ENCODE data around the gene ATP5F1D.

ATP5F1D gene

GRCh38 chr19:1259206-1259875 is 17.8 kb downstream of the ATP5F1D start:
- peak; percentile 71 to 74 for DNase-seq

GRCh38 chr19:1259876-1260748 is 18.6 kb downstream of the ATP5F1D start:
- DNase-seq = peak; percentile 45 to 62

- peak; percentile 97 for DNase-seq
Measured at GRCh38 chr19:1260749-1261537, 19.4 kb downstream of the ATP5F1D start.

GRCh38 chr19:1261538-1261797 is 19.9 kb downstream of the ATP5F1D start:
- DNase-seq = no peak

- no peak for DNase-seq
Measured at GRCh38 chr19:1261798-1262622, 20.5 kb downstream of the ATP5F1D start.

DNA sequence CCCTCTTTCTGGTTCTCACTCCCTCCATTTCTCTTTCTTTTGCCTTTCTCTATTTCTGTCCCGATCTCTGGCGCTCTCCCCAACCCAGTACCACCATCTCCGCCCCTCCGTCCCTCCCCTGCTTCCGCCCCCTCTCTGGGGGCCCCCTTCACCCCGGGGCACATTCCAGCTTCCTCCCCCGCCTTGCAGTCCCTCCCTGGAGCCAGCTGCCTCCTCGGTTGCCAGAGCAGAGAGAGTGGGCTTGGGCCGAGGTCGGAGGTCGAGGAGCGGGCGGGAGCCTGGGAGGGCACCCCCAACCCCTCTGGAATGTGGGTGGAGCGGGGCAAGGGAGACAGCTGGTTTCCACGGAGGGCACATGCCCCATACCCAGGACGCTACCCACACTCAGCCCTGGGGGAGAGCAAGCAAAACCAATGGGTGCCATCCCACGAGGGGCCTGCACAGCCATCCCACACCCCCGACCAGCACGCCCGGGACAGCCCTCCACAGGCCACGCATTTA is 21.1 kb downstream of the ATP5F1D start:
- no peak for DNase-seq

GRCh38 chr19:1263188-1263587 is 21.6 kb downstream of the ATP5F1D start:
- DNase-seq = no peak

GRCh38 chr19:1264801-1265614 is 23.5 kb downstream of the ATP5F1D start:
- no peak for DNase-seq

- peak in 1 of 2 donors; percentile 53 for DNase-seq
Measured at GRCh38 chr19:1265615-1266128, 24.1 kb downstream of the ATP5F1D start.

GRCh38 chr19:1266129-1266915 is 24.8 kb downstream of the ATP5F1D start:
- peak; percentile 82 to 91 for DNase-seq

DNA sequence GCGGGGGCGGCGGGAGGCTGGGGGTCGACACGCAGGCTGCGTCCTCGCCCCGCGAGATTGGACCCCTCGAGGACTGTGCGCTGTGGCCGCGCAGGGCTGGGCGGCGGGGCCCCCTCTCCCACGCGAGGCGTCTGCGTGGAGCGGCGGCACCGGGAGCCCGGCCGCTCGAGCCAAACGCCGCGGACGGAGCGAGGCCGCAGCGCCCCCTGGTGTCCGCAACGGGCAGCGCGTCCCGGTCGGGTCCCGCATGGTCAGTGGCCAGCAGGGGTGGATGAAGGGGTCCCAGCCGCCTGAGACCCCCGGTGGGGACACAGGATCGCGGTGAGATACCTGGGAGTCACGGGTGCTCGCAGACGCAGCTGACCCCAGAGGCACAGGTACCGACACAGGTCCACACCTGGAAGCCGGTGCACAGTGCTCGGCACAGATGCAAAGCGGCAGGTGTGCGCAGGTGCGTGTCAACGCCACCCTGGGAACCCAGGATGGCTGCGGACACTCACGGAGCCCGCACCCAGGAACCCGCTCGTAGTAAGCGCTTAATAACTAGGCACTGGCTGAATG is 25.4 kb downstream of the ATP5F1D start:
- DNase-seq = peak; percentile 77 to 79

- DNase-seq = no peak
Measured at GRCh38 chr19:1267477-1268225, 26.1 kb downstream of the ATP5F1D start.

DNA sequence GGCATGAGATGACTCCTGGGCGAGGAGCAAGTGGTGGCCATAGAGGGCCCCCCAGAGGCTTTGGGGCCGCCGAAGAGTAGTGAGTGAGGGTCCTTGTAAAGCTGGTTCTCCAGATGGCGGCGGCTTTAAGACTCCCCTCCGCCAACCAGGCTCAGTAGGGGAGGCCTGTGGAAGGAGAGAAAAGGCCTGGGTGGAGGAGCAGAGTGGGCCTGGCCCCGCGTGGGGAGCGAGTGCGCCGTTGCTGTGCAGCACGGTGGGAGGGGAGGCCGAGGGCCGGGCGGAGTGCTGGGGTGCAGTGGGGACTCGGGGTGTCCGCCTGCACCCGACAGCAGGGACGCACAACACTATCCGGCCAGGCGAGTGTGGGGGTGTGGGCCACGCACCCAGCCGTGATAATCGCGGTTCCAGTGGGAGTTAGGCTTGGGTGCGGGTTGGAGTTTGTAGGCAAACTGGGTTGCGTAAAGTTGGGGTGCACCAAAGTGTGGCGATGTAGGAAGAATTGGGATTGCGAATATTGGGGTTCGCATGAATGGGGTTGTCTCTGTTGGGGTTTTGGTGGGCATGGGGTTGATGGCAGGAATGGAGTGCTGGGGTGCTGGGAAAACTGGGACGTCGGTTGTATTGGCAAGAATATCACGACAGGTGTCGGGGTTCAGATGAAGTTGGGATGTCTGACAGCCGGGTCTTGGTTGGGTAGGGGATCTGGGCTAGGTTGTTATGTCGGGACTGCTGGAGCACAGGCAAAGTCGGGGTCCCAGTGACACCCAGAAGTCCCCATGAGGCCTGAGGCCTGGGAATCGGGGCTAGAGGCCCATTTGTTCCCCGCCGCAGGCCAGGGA is 26.9 kb downstream of the ATP5F1D start:
- no peak for DNase-seq

DNA sequence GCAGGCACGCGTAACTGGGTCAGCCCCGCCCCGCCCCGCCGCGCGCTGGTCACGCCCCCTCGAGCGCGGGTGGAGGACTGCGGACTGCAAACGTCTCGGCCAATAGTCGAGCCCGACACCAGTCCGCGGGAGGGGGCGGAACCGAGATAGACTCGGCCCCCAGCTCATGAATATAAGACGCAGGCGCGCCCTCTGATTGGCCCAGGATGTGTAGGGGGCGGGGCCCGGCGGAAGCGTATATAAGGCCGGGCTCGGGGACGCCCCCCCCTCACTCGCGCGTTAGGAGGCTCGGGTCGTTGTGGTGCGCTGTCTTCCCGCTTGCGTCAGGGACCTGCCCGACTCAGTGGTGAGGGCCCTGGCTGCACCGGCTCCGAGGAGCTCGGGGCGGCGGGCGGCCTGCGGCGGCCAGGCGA is 27.5 kb downstream of the ATP5F1D start, which contains the start of gene CIRBP:
Gene CIRBP (plus strand): TSS at position 268 of the 413 bp plus-strand sequence. CDS start 1,602 bp downstream, outside the sequence.
- peak; percentile 99 to 100 for DNase-seq

DNA sequence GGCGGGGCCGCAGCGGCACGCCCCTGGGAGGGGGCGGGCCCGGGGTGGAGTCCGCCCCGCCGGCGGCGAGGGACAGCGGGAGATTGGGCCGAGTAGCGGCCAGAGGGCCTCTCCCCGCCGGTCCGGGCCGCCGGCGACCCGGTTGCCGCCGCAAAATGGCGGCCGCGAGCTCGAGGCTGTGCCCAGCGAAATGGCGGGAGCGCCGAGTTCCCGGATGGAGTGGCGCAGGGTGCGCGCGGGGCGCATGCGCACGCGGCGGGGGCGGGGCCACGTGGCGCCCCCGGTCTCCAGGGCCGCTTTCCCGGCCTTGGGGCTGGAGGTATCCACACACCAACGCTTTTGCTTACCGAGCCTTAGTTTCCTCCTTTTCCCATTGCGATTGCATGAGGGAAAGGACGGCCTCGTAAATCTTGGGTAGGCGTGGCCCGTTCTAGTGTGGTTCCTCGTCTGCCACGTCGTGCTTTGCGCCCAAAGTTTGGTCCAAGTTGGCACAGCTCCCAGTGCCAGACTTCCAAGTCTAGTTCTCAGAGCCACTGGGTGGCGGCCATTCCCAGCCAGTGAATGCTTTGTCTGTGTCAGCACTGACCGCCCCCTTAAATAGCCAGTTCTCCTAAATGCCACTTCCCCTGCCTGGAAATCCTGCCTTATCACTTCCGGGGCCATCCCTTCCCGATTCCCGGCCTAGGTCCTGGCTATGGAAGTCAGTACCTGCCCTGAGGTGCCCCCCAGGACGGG is 28.1 kb downstream of the ATP5F1D start:
- DNase-seq = peak; percentile 87

- peak in 1 of 2 donors; percentile 48 for DNase-seq
Measured at GRCh38 chr19:1270213-1270853, 28.8 kb downstream of the ATP5F1D start.
